Stimulated activated CD8-positive, alpha-beta memory T cell treated with anti-CD3 and anti-CD28 coated beads, Interleukin-4, amount 100 ng/mL, for 4 hours (primary cell): ENCODE measurements around the gene SLC1A2.

Experiments
- DNase-seq, 2 donors: peaks; one replicate each; pipeline ENCODE4 v3.0.0-alpha.2; 2020; ENCODE audit warnings: low read depth in 2 of 2, low spot score in 1 of 2

Gene SLC1A2

GRCh38 chr11:35377262-35377661 lies 42.1 kb downstream of the SLC1A2 start:
- DNase-seq, result no peak

- no peak for DNase-seq
Observed at GRCh38 chr11:35376613-35377012, 42.7 kb downstream of the SLC1A2 start.

- DNase-seq, result no peak
Observed at GRCh38 chr11:35376118-35376510, 43.2 kb downstream of the SLC1A2 start.

- no peak for DNase-seq
Observed at GRCh38 chr11:35375332-35376117, 43.8 kb downstream of the SLC1A2 start.

- DNase-seq, result no peak
Observed at GRCh38 chr11:35373284-35373933, 45.9 kb downstream of the SLC1A2 start.

GRCh38 chr11:35372565-35373283 lies 46.6 kb downstream of the SLC1A2 start:
- DNase-seq, result no peak

- DNase-seq, result no peak
Observed at GRCh38 chr11:35367491-35367890, 51.9 kb downstream of the SLC1A2 start.

- no peak for DNase-seq
Observed at GRCh38 chr11:35366798-35367197, 52.6 kb downstream of the SLC1A2 start.

GRCh38 chr11:35365961-35366360 lies 53.4 kb downstream of the SLC1A2 start:
- DNase-seq, result no peak

- DNase-seq, result no peak
Observed at GRCh38 chr11:35365395-35365794, 54.0 kb downstream of the SLC1A2 start.

- no peak for DNase-seq
Observed at GRCh38 chr11:35363854-35364780, 55.2 kb downstream of the SLC1A2 start.

GRCh38 chr11:35363246-35363801 lies 56.0 kb downstream of the SLC1A2 start:
- DNase-seq, result no peak

GRCh38 chr11:35362521-35362980 lies 56.8 kb downstream of the SLC1A2 start:
- DNase-seq, result no peak

GRCh38 chr11:35360055-35360530 lies 59.3 kb downstream of the SLC1A2 start:
- no peak for DNase-seq

GRCh38 chr11:35359321-35360054 lies 59.9 kb downstream of the SLC1A2 start:
- DNase-seq, result no peak

GRCh38 chr11:35358391-35358790 lies 61.0 kb downstream of the SLC1A2 start:
- no peak for DNase-seq

GRCh38 chr11:35357923-35358322 lies 61.4 kb downstream of the SLC1A2 start:
- no peak for DNase-seq

GRCh38 chr11:35355102-35355749 lies 64.1 kb downstream of the SLC1A2 start:
- no peak for DNase-seq

- DNase-seq, result no peak
Observed at GRCh38 chr11:35354644-35355043, 64.7 kb downstream of the SLC1A2 start.
